Testis (tissue), 2 donors: ENCODE measurements around the gene ABCC3.

Experiments used
- CTCF ChIP-seq, 3 experiments: fragments of 450-650 bp in 2 of 3; fragments of 200-600 bp in 1 of 3; sonication (generic) in 1 of 3; IDR thresholded peaks; one replicate each; pipeline ENCODE4 v1.5.1; 2016 to 2019; ENCODE audit warnings: antibody characterized with exemption in 3 of 3, mild to moderate bottlenecking in 2 of 3, moderate library complexity in 1 of 3
- POLR2A ChIP-seq: fragments of 450-650 bp; IDR thresholded peaks from one replicate; pipeline ENCODE4 v1.6.1; 2017; ENCODE audit warnings: antibody characterized with exemption, mild to moderate bottlenecking, moderate library complexity

- no peak for TF ChIP-seq CTCF (IDR thresholded peaks at IDR 0.05)
- TF ChIP-seq POLR2A = no peak
These were observed 23.9 kb downstream of the ABCC3 start for GRCh38 chr17:50658616-50659015.
